Astrocyte of the spinal cord (primary cell): ENCODE measurements around the gene NISCH.

Experiments
- DNase-seq: peaks from one replicate; pipeline ENCODE4 v3.0.0; 2011; ENCODE audit warnings: low read depth, low spot score
- H3K4me3 ChIP-seq: 2 replicates; pipeline ENCODE4 v1.5.1; 2011; ENCODE audit warnings: low read depth, mild to moderate bottlenecking, low read length, moderate library complexity
- CTCF ChIP-seq: IDR thresholded peaks from 2 replicates; pipeline ENCODE4 v1.5.1; 2012; ENCODE audit warnings: low read depth, mild to moderate bottlenecking, low read length, inconsistent platforms
- in situ Hi-C: cut with HindIII; loops from 2 replicates; pipeline ENCODE4 v1.10.0; 2017; ENCODE audit warnings: low sequenced_read_pairs

Gene NISCH

GRCh38 chr3:52434491-52435115, 20.8 kb upstream of the NISCH start:
- no peak for DNase-seq
- H3K4me3 ChIP-seq = no peak overlapping the region
- no peak for TF ChIP-seq CTCF
- in situ Hi-C loops = no loop called here

GRCh38 chr3:52435246-52436101, 19.9 kb upstream of the NISCH start:
- in situ Hi-C loops = no loop called here
- no peak for TF ChIP-seq CTCF
- no peak overlapping the region for H3K4me3 ChIP-seq
- no peak for DNase-seq

- DNase-seq = no peak
- no peak overlapping the region for H3K4me3 ChIP-seq
- in situ Hi-C loops = no loop called here
- TF ChIP-seq CTCF = no peak
These were observed 18.8 kb upstream of the NISCH start for GRCh38 chr3:52436500-52437149.

GRCh38 chr3:52437326-52438103, 17.9 kb upstream of the NISCH start:
- no peak for DNase-seq
- in situ Hi-C loops = no loop called here
- H3K4me3 ChIP-seq = no peak overlapping the region
- no peak for TF ChIP-seq CTCF

GRCh38 chr3:52438104-52438376, 17.4 kb upstream of the NISCH start:
- no peak overlapping the region for H3K4me3 ChIP-seq
- no peak for TF ChIP-seq CTCF
- in situ Hi-C loops = no loop called here
- no peak for DNase-seq
